Activated CD4-positive, alpha-beta T cell treated with anti-CD3 and anti-CD28 coated beads for 36 hours (primary cell): ENCODE data around the gene MMD2. TPM values are rescaled to one million over a fixed set of nuclear protein-coding genes. Genes with fewer than 3 reads are reported as not detected.
"Not testable (repeated sequence)": the region's sequence is repeated elsewhere in the genome, so short reads cannot be mapped to it uniquely, and the experiment has no call there.

Source experiments
- ATAC-seq: fragments of 200-7000 bp; cut with Tn5 transposase; one replicate; pipeline ENCODE4 v1.10.0; 2021; ENCODE audit warnings: mild to moderate bottlenecking, moderate library complexity
- CTCF ChIA-PET: fragments of 350-600 bp; sonication (Branson Sonifier 250); formaldehyde crosslinking; loops from one replicate; lab custom pipeline; 2021; ENCODE audit warnings: antibody characterized with exemption; lab: Charles Lee
- POLR2A ChIA-PET: fragments of 350-600 bp; sonication (Branson Sonifier 250); formaldehyde crosslinking; loops from one replicate; lab custom pipeline; 2021; ENCODE audit warnings: antibody characterized with exemption, inconsistent platforms; lab: Charles Lee
- DNase-seq: peaks from one replicate; pipeline ENCODE4 v3.0.0-alpha.2; 2020
- H3K27ac Mint-ChIP-seq: one replicate; pipeline ENCODE4 v1.8.0; 2021; ENCODE audit warnings: mixed read lengths
- H3K27me3 Mint-ChIP-seq: one replicate; pipeline ENCODE4 v1.8.0; 2021; ENCODE audit warnings: mixed read lengths
- H3K36me3 Mint-ChIP-seq: one replicate; pipeline ENCODE4 v1.8.0; 2021; ENCODE audit warnings: low read depth, mixed read lengths
- H3K4me1 Mint-ChIP-seq: one replicate; pipeline ENCODE4 v1.8.0; 2021; ENCODE audit warnings: mixed read lengths
- H3K4me3 Mint-ChIP-seq: one replicate; pipeline ENCODE4 v1.8.0; 2021; ENCODE audit warnings: mild to moderate bottlenecking, moderate library complexity, mixed read lengths
- H3K9me3 Mint-ChIP-seq: one replicate; pipeline ENCODE4 v1.8.0; 2021; ENCODE audit warnings: low read depth, mixed read lengths
- intact Hi-C, 2 experiments: fragments of 100-400 bp; cut with DNase I in 1 of 2; cut with micrococcal nuclease in 1 of 2; formaldehyde crosslinking; loops; one replicate each; pipeline versions ENCODE4 v1.14.2 to v1.15.1; 2022 to 2024; cut with DNase I, micrococcal nuclease
- total RNA-seq, 2 experiments: library from RNA; stranded (reverse); gene quantifications; one replicate each; pipeline ENCODE4 v1.2.3, GENCODE V29; 2021

MMD2 gene
- total RNA-seq, 2 experiments from 2014 or later = not detected

- H3K9me3 Mint-ChIP-seq, H3K27ac Mint-ChIP-seq, H3K4me3 Mint-ChIP-seq, intact Hi-C loops, H3K27me3 Mint-ChIP-seq, ATAC-seq, CTCF ChIA-PET, DNase-seq, POLR2A ChIA-PET: not testable (repeated sequence)
- Mint-ChIP-seq H3K4me1 (peaks cover 40% of the 10 kb centered on the region), H3K36me3 (peaks cover 68% of the 10 kb centered on the region)
Observed at GRCh38 chr7:4981295-4981890, 22.4 kb upstream of the MMD2 start.

- POLR2A ChIA-PET = interaction anchor here (0.6 kb wide), 1 partner anchor 24 kb away, joined by 3 read pairs; no protein-coding TSS in a partner anchor
Observed at GRCh38 chr7:4975626-4976025, 16.6 kb upstream of the MMD2 start.

GRCh38 chr7:4973728-4974198 lies 14.8 kb upstream of the MMD2 start:
- Mint-ChIP-seq H3K9me3 (no peaks in the 10 kb centered on the region), H3K36me3 (peaks cover 29% of the 10 kb centered on the region), H3K27me3 (no peaks in the 10 kb centered on the region), H3K27ac (peak overlapping the region; percentile 92), H3K4me3 (peak overlapping the region; percentile 97), H3K4me1 (peaks cover 31% of the 10 kb centered on the region)
- intact Hi-C loops = loop anchor here (1.0 to 10.0 kb wide), 7 partner anchors 72 to 761 kb away; partner anchors contain the start of genes AP5Z1 (in 1 of the 2), RADIL (in 1 of the 2), RBAK (in 1 of the 2) and WIPI2 (in 1 of the 2)
- peak; percentile 96 for DNase-seq
- ChIA-PET CTCF (interaction anchor here (0.6 to 2.7 kb wide), 17 partner anchors 9 to 1643 kb away, joined by 3 to 19 read pairs (median 4); partner anchors contain the start of genes AP5Z1 and RBAK), POLR2A (interaction anchor here (0.6 to 1.2 kb wide), 2 partner anchors 40 to 332 kb away, joined by 3 to 4 read pairs; no protein-coding TSS in a partner anchor)
- ATAC-seq = peak; percentile 98

More at GRCh38 chr7:4975626-4976025, 16.6 kb upstream of the MMD2 start:
- peaks cover 38% of the 10 kb centered on the region for H3K36me3 Mint-ChIP-seq
- DNase-seq, H3K27ac Mint-ChIP-seq, H3K27me3 Mint-ChIP-seq, CTCF ChIA-PET, H3K9me3 Mint-ChIP-seq, ATAC-seq: not testable (repeated sequence)
- peaks cover 40% of the 10 kb centered on the region for H3K4me1 Mint-ChIP-seq
- peak overlapping the region; percentile 33 for H3K4me3 Mint-ChIP-seq
- intact Hi-C loops = loop anchor here in 1 of 2 experiments (10.0 kb wide), 1 partner anchor 759 kb away; no protein-coding TSS in a partner anchor

- H3K27me3 Mint-ChIP-seq, DNase-seq, ATAC-seq, H3K9me3 Mint-ChIP-seq, H3K27ac Mint-ChIP-seq, POLR2A ChIA-PET, H3K4me3 Mint-ChIP-seq: not testable (repeated sequence)
- Mint-ChIP-seq H3K4me1 (peaks cover 23% of the 10 kb centered on the region), H3K36me3 (peaks cover 17% of the 10 kb centered on the region)
- CTCF ChIA-PET = interaction anchor here (0.7 to 2.7 kb wide), 2 partner anchors 114 to 156 kb away, joined by 4 to 19 read pairs; no protein-coding TSS in a partner anchor
- intact Hi-C loops = loop anchor here (5.0 to 10.0 kb wide), 2 partner anchors 175 to 762 kb away; no protein-coding TSS in a partner anchor
Observed at GRCh38 chr7:4972446-4972845, 13.5 kb upstream of the MMD2 start.

GRCh38 chr7:4965295-4966022 lies 6.5 kb upstream of the MMD2 start:
- ATAC-seq (no peak), DNase-seq (no peak)
- peaks cover 9% of the 10 kb centered on the region for H3K27me3 Mint-ChIP-seq
- H3K4me3 Mint-ChIP-seq = no peak overlapping the region
- intact Hi-C loops = no loop called here
- H3K4me1 Mint-ChIP-seq = no peaks in the 10 kb centered on the region
- no peak overlapping the region for H3K27ac Mint-ChIP-seq
- H3K36me3 Mint-ChIP-seq = no peaks in the 10 kb centered on the region
- CTCF ChIA-PET = interaction anchor here (0.6 to 0.7 kb wide), 3 partner anchors 121 to 422 kb away, joined by 3 to 4 read pairs (median 3); no protein-coding TSS in a partner anchor
- POLR2A ChIA-PET = no interaction called here
- H3K9me3 Mint-ChIP-seq = no peaks in the 10 kb centered on the region

- Mint-ChIP-seq H3K9me3 (no peaks in the 10 kb centered on the region), H3K27me3 (peaks cover 11% of the 10 kb centered on the region), H3K4me3 (no peak overlapping the region), H3K4me1 (no peaks in the 10 kb centered on the region), H3K36me3 (no peaks in the 10 kb centered on the region), H3K27ac (no peak overlapping the region)
- DNase-seq (no peak), ATAC-seq (no peak)
- intact Hi-C loops = no loop called here
- POLR2A ChIA-PET = no interaction called here
- CTCF ChIA-PET = interaction anchor here (0.6 kb wide), 1 partner anchor 169 kb away, joined by 3 read pairs; no protein-coding TSS in a partner anchor
Observed at GRCh38 chr7:4964506-4964905, 5.5 kb upstream of the MMD2 start.

- no peaks in the 10 kb centered on the region for H3K9me3 Mint-ChIP-seq
- ChIA-PET CTCF (no interaction called here), POLR2A (no interaction called here)
- H3K4me1 Mint-ChIP-seq = peaks cover 5% of the 10 kb centered on the region
- H3K27ac Mint-ChIP-seq = no peak overlapping the region
- no peaks in the 10 kb centered on the region for H3K36me3 Mint-ChIP-seq
- intact Hi-C loops = no loop called here
- H3K27me3 Mint-ChIP-seq = peaks cover 16% of the 10 kb centered on the region
- no peak overlapping the region for H3K4me3 Mint-ChIP-seq
- ATAC-seq (no peak), DNase-seq (no peak)
Observed at GRCh38 chr7:4962872-4963775, 4.1 kb upstream of the MMD2 start.

GRCh38 chr7:4960363-4960762 lies 1.4 kb upstream of the MMD2 start:
- no peaks in the 10 kb centered on the region for H3K9me3 Mint-ChIP-seq
- intact Hi-C loops = no loop called here
- H3K27ac Mint-ChIP-seq = no peak overlapping the region
- peaks cover 5% of the 10 kb centered on the region for H3K4me1 Mint-ChIP-seq
- no peak overlapping the region for H3K4me3 Mint-ChIP-seq
- H3K36me3 Mint-ChIP-seq = no peaks in the 10 kb centered on the region
- peaks cover 27% of the 10 kb centered on the region for H3K27me3 Mint-ChIP-seq
- no peak for ATAC-seq
- DNase-seq = no peak
- ChIA-PET CTCF (no interaction called here), POLR2A (no interaction called here)

GRCh38 chr7:4959893-4960292 lies 906 bp upstream of the MMD2 start:
- ChIA-PET POLR2A (no interaction called here), CTCF (no interaction called here)
- no peak overlapping the region for H3K27ac Mint-ChIP-seq
- no peaks in the 10 kb centered on the region for H3K36me3 Mint-ChIP-seq
- no peaks in the 10 kb centered on the region for H3K9me3 Mint-ChIP-seq
- intact Hi-C loops = no loop called here
- no peak for DNase-seq
- H3K27me3 Mint-ChIP-seq = peaks cover 31% of the 10 kb centered on the region
- H3K4me3 Mint-ChIP-seq = no peak overlapping the region
- H3K4me1 Mint-ChIP-seq = peaks cover 5% of the 10 kb centered on the region
- ATAC-seq = no peak

GRCh38 chr7:4959306-4959705 lies 319 bp upstream of the MMD2 start:
- H3K27ac Mint-ChIP-seq = no peak overlapping the region
- DNase-seq (no peak), ATAC-seq (no peak)
- intact Hi-C loops = no loop called here
- no peak overlapping the region for H3K4me3 Mint-ChIP-seq
- ChIA-PET POLR2A (no interaction called here), CTCF (interaction anchor here (0.7 kb wide), 1 partner anchor 601 kb away, joined by 3 read pairs; no protein-coding TSS in a partner anchor)
- no peaks in the 10 kb centered on the region for H3K36me3 Mint-ChIP-seq
- H3K27me3 Mint-ChIP-seq = peaks cover 32% of the 10 kb centered on the region
- H3K9me3 Mint-ChIP-seq = no peaks in the 10 kb centered on the region
- peaks cover 5% of the 10 kb centered on the region for H3K4me1 Mint-ChIP-seq
